ENCODE measurements around the gene EFEMP2.

The EFEMP2 gene

DNA sequence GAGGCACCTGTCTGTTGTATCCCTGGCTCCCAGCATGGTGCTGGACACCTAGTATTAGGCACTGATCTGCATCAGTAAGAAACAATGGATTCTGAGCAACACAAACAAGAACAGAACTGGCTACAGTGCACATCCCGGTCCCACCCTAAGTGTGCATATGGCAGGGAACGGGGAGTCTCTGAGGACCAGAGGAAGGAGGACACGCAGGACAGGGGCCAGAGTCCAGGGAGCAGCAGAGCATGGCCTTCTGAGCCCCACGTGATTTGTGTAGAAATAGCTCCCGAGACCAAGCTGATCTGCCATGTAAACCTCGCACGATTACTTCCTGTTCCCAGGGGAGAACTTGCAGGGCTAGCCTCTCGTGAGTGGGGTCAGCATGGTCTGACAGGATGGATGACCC is 51.5 kb downstream of the EFEMP2 start:
- no peak for DNase-seq

DNA sequence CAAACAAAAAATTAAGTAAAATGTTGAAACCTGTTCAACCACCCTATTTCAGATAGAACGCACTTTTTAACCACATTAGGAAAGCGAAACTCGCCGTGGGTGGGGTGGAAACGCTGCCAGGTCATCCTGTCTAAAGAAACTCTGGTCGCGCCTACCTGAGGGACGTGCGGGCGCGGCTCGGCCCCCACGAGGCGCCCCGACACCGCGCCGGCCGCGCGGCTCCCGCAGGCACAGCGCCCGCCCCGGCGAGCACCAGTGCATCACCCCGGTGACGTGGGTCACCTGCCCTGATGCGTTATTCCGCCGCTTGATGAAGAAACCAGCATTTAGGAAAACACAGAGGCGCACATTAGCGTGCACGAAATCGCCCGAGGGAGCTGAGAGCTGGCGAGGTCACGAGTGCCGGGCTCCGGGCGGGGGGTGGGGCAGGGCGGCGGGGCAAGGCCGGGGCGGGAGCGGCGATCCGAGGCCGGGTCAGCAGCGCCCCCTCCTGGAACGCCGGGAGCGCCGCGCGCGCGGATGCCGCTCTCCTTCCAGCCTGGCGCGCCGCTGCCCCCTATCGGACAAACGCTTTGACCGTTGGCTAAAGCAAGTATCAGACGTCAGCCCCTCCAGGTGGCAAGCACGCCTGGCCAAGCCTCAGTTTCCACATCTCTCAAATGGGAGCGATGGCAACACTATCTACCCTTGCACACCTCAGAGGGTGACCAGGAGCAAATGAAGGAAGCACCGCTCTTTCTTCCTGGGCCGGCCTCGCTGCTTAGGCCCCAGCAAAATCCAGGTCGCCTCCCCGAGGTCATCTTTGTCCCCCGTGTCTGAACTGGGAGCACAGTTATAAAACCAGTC is 54.5 kb downstream of the EFEMP2 start:
- DNase-seq: peak; percentile 82

DNA sequence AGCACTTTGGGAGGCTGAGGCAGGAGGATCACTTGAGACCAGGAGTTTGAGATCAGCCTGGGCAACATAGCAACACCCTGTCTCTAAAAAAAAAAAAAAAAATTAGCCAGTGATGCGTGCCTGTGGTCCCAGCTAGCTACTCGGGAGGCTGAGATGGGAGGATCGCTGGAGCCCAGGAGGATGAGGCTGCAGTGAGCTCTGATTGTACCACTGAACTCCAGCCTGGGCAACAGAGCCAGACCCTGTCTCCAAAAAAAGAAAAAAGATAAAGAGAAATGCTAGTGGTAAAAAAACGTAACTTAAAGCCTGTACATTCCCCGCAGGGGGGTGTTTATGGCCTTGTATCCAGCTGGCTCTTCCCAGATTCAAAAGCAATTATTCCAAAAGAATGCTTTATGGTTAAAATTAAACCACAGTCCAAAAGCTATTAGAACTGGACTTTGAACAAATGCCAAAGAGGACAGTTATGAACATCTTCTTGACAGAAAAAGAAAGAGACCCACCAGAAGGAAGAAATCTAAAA is 55.2 kb downstream of the EFEMP2 start:
- peak; percentile 36 for DNase-seq

DNA sequence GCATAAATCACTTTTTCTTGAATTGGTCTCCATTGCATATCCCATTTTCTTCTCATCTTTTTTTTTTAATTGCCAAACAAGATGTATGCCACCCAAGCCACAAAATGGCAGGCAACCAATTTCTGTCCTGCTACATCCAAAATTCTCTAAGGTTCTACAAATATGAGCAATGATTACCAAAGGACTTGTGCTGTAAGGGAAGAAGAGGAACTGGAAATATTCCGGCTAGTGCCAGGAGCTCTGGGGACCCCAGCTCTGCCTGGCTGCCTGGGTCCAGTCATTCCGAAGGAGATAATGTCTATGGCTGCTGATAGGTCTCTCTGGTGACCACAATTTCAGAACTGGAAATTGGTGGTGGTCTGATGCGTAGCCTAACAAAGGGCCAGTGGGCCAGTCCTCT is 55.9 kb downstream of the EFEMP2 start:
- no peak for DNase-seq
